ENCODE measurements around the gene BRCC3.

The BRCC3 gene

GRCh38 chrX:155169881-155170280, 98.6 kb downstream of the BRCC3 start:
- TF ChIP-seq CTCF (IDR thresholded peaks at IDR 0.05; ENCODE audit: low read depth, low read length, poor library complexity, severe bottlenecking) (no peak), EZH2phosphoT487 (IDR thresholded peaks at IDR 0.05; ENCODE audit: borderline replicate concordance, low read length) (no peak)
- Histone ChIP-seq H3K27me3 (ENCODE audit: control insufficient read depth, low read length) (no peaks in the 10 kb centered on the region), H3K36me3 (ENCODE audit: control insufficient read depth, low read length) (no peaks in the 10 kb centered on the region), H3K27ac (ENCODE audit: low read depth, low read length) (no peak overlapping the region), H3K4me1 (ENCODE audit: control insufficient read depth, low read length) (no peaks in the 10 kb centered on the region), H3F3A (ENCODE audit: control insufficient read depth, insufficient read depth) (no peaks in the 10 kb centered on the region), H4K20me1 (ENCODE audit: control insufficient read depth, insufficient read depth, low read depth, low read length) (no peaks in the 10 kb centered on the region), H3K9me2 (replicated peaks; ENCODE audit: control insufficient read depth, low read length) (no peaks in the 10 kb centered on the region), H3K4me2 (ENCODE audit: low read length) (no peak overlapping the region), H3K4me3 (ENCODE audit: low read length) (no peak overlapping the region), H3K9me3 (ENCODE audit: control insufficient read depth, insufficient read depth, low read length) (no peaks in the 10 kb centered on the region), H3K79me2 (ENCODE audit: control insufficient read depth, low read length) (no peaks in the 10 kb centered on the region)
